CD14-positive monocyte (primary cell): ENCODE measurements around the gene ARID1B. TPM values are rescaled to one million over a fixed set of nuclear protein-coding genes. Genes with fewer than 3 reads are reported as not detected.
A peak's percentile ranks its signal among the peaks of the same experiment; 100 is the strongest.

Experiments used
- DNase-seq, 3 donors: peaks; one replicate each; pipeline ENCODE4 v3.0.0-alpha.2; 2011 to 2022
- H2AFZ ChIP-seq: 2 replicates; pipeline ENCODE4 v1.6.0; 2012; ENCODE audit warnings: mild to moderate bottlenecking, low read depth, low read length, inconsistent platforms; ENCODE audit not compliant: insufficient read depth, poor library complexity, severe bottlenecking
- H3K27ac ChIP-seq, 2 donors: 1 replicate in 1 of 2; 2 replicates in 1 of 2; pipeline ENCODE4 v1.5.1; 2012 to 2013; ENCODE audit warnings: low read length in 2 of 2, control low read depth in 1 of 2, inconsistent platforms in 1 of 2, low read depth in 1 of 2, mild to moderate bottlenecking in 1 of 2
- H3K27me3 ChIP-seq, 2 donors: one replicate each; pipeline versions ENCODE4 v1.6.0 to v1.6.1; 2011 to 2013; ENCODE audit warnings: low read length in 2 of 2; ENCODE audit not compliant: control insufficient read depth in 2 of 2, insufficient read depth in 2 of 2
- H3K36me3 ChIP-seq, 2 donors: replicated peaks in 1 of 2; 1 replicate in 1 of 2; 2 replicates in 1 of 2; pipeline versions ENCODE4 v1.5.1 to v1.6.1; 2012 to 2013; ENCODE audit warnings: low read length in 2 of 2, control low read depth in 1 of 2, inconsistent platforms in 1 of 2, mild to moderate bottlenecking in 1 of 2; ENCODE audit not compliant: insufficient read depth in 2 of 2, control insufficient read depth in 1 of 2
- H3K4me1 ChIP-seq, 2 donors: 1 replicate in 1 of 2; 2 replicates in 1 of 2; pipeline versions ENCODE4 v1.5.1 to v1.6.1; 2012 to 2013; ENCODE audit warnings: low read length in 2 of 2, control low read depth in 1 of 2, inconsistent platforms in 1 of 2, mild to moderate bottlenecking in 1 of 2, moderate library complexity in 1 of 2; ENCODE audit not compliant: insufficient read depth in 2 of 2, control insufficient read depth in 1 of 2
- H3K4me2 ChIP-seq: replicated peaks from 2 replicates; pipeline ENCODE3; 2012; ENCODE audit warnings: low read length, moderate library complexity, mild to moderate bottlenecking; ENCODE audit not compliant: poor library complexity, severe bottlenecking; ENCODE audit errors: extremely low read depth
- H3K4me3 ChIP-seq, 3 experiments: fragments of 200-600 bp in 1 of 3; sonication (generic) in 1 of 3; replicated peaks in 1 of 3; 1 replicate in 2 of 3; 2 replicates in 1 of 3; pipeline ENCODE4 v1.5.1; 2011 to 2013; ENCODE audit warnings: low read length in 3 of 3, mild to moderate bottlenecking in 3 of 3, control low read depth in 2 of 3, low read depth in 2 of 3, inconsistent platforms in 1 of 3, moderate library complexity in 1 of 3
- H3K79me2 ChIP-seq: 2 replicates; pipeline ENCODE4 v1.6.0; 2012; ENCODE audit warnings: mild to moderate bottlenecking, control low read depth, inconsistent platforms, low read length, moderate library complexity; ENCODE audit not compliant: insufficient read depth
- H3K9ac ChIP-seq: 2 replicates; pipeline ENCODE4 v1.6.0; 2017; ENCODE audit warnings: low read length, mild to moderate bottlenecking; ENCODE audit not compliant: insufficient read depth, poor library complexity, severe bottlenecking
- H3K9me3 ChIP-seq, 2 donors: replicated peaks in 1 of 2; 1 replicate in 1 of 2; 2 replicates in 1 of 2; pipeline versions ENCODE4 v1.5.1 to v1.6.1; 2012 to 2013; ENCODE audit warnings: low read length in 2 of 2, control low read depth in 1 of 2; ENCODE audit not compliant: control insufficient read depth in 1 of 2, insufficient read depth in 1 of 2
- H4K20me1 ChIP-seq: 2 replicates; pipeline ENCODE4 v1.6.0; 2012; ENCODE audit warnings: mild to moderate bottlenecking, low read length, control low read depth, moderate library complexity; ENCODE audit not compliant: insufficient read depth
- H3K27ac Mint-ChIP-seq, 7 donors: one replicate each; pipeline ENCODE4 v1.8.0; 2020; ENCODE audit warnings: mild to moderate bottlenecking in 7 of 7, mixed read lengths in 7 of 7, moderate library complexity in 6 of 7, inconsistent platforms in 2 of 7
- H3K27me3 Mint-ChIP-seq, 3 donors: one replicate each; pipeline ENCODE4 v1.8.0; 2021 to 2022; ENCODE audit warnings: low read depth in 3 of 3, mild to moderate bottlenecking in 3 of 3, mixed read lengths in 3 of 3, moderate library complexity in 3 of 3, inconsistent platforms in 1 of 3
- H3K36me3 Mint-ChIP-seq, 2 donors: one replicate each; pipeline ENCODE4 v1.8.0; 2020; ENCODE audit warnings: mixed read lengths in 2 of 2, inconsistent platforms in 1 of 2, mild to moderate bottlenecking in 1 of 2
- H3K4me1 Mint-ChIP-seq: one replicate; pipeline ENCODE4 v1.8.0; 2020; ENCODE audit warnings: mild to moderate bottlenecking, mixed read lengths
- H3K4me3 Mint-ChIP-seq, 2 donors: one replicate each; pipeline ENCODE4 v1.8.0; 2020; ENCODE audit warnings: mild to moderate bottlenecking in 2 of 2, mixed read lengths in 2 of 2, moderate library complexity in 1 of 2
- H3K9me3 Mint-ChIP-seq, 7 donors: one replicate each; pipeline ENCODE4 v1.8.0; 2020 to 2022; ENCODE audit warnings: mixed read lengths in 7 of 7, mild to moderate bottlenecking in 6 of 7, moderate library complexity in 6 of 7, inconsistent platforms in 2 of 7
- WGBS: methylation state at CpG from one replicate; pipeline ENCODE4 v1.1.5; 2013; ENCODE audit warnings: missing lambda C conversion rate; ENCODE audit not compliant: insufficient coverage; 5-methylcytosine and 5-hydroxymethylcytosine counted together
- intact Hi-C, 2 donors: fragments of 100-400 bp; cut with micrococcal nuclease; formaldehyde crosslinking; loops; one replicate each; pipeline versions ENCODE4 v1.15.0 to v1.15.1; 2023
- polyA plus RNA-seq, 3 donors: library from polyadenylated mRNA; depleted of rRNA in 1 of 3; unstranded in 2 of 3; stranded (reverse) in 1 of 3; fragments of 300-500 nt in 2 of 3; fragments of >200 nt in 1 of 3; fragmentation: Illumina TruSeq in 2 of 3; gene quantifications; 1 replicate in 2 of 3; 2 replicates in 1 of 3; pipeline ENCODE4 v1.2.3, GENCODE V29; 2012 to 2021
- TF ChIP-seq, protein P1 (sequence below): fragments of 200-600 bp; IDR thresholded peaks from one replicate; pipeline ENCODE4 v1.8.0; 2022; ENCODE audit warnings: antibody characterized with exemption, mild to moderate bottlenecking

ARID1B gene
- polyA plus RNA-seq, 3 donors, result 3.2 to 22.1 (median 3.8) TPM

DNA sequence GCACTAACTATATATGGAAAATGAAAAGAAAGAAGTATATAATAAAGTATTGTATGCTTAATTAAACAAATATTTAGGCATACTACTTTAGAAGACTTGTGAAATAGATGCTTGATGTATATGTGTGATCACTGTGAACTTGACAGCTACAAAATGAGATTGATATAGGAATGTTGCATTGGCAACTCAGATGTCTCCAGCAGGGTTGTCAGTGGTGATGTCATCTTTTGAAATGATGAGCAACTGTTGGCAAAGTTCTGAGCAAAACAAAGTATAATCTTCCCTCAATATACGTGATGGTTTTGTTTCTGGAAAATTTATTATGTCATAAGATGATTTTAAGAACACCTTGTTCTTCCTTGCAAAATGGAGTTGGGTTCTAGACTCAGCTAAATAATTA is 133.8 kb downstream of the ARID1B start:
- peaks cover 45% of the 10 kb centered on the region for H3K79me2 ChIP-seq
- H4K20me1 ChIP-seq, result peaks cover 52% of the 10 kb centered on the region
- no peak for DNase-seq
- H3K9ac ChIP-seq, result no peak overlapping the region
- no peak overlapping the region for H3K4me3 ChIP-seq
- peaks cover 0 to 1% (median 0%) of the 10 kb centered on the region in 3 donors for H3K27me3 Mint-ChIP-seq
- TF ChIP-seq, protein P1, sequence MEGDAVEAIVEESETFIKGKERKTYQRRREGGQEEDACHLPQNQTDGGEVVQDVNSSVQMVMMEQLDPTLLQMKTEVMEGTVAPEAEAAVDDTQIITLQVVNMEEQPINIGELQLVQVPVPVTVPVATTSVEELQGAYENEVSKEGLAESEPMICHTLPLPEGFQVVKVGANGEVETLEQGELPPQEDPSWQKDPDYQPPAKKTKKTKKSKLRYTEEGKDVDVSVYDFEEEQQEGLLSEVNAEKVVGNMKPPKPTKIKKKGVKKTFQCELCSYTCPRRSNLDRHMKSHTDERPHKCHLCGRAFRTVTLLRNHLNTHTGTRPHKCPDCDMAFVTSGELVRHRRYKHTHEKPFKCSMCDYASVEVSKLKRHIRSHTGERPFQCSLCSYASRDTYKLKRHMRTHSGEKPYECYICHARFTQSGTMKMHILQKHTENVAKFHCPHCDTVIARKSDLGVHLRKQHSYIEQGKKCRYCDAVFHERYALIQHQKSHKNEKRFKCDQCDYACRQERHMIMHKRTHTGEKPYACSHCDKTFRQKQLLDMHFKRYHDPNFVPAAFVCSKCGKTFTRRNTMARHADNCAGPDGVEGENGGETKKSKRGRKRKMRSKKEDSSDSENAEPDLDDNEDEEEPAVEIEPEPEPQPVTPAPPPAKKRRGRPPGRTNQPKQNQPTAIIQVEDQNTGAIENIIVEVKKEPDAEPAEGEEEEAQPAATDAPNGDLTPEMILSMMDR, result no peak
- H3K36me3 Mint-ChIP-seq, result peaks cover 7 to 11% of the 10 kb centered on the region in 2 donors
- H3K4me2 ChIP-seq, result no peak overlapping the region
- peaks cover 6% of the 10 kb centered on the region in 2 donors for H3K4me1 ChIP-seq
- no peak overlapping the region for H3K4me3 Mint-ChIP-seq
- H3K4me1 Mint-ChIP-seq, result peaks cover 14% of the 10 kb centered on the region
- H3K27ac Mint-ChIP-seq, result no peak overlapping the region
- intact Hi-C loops, result no loop called here
- no peaks in the 10 kb centered on the region for H3K36me3 ChIP-seq
- no peaks in the 10 kb centered on the region for H3K9me3 Mint-ChIP-seq
- H3K9me3 ChIP-seq, result no peaks in the 10 kb centered on the region
- H3K27me3 ChIP-seq, result no peaks in the 10 kb centered on the region
- H2AFZ ChIP-seq, result no peak overlapping the region
- no CpG with 5 or more reads among the region's 1 CpG for WGBS
- H3K27ac ChIP-seq, result no peak overlapping the region

GRCh38 chr6:156911581-156911980 is 134.4 kb downstream of the ARID1B start:
- intact Hi-C loops, result no loop called here
- H3K27me3 Mint-ChIP-seq, result peaks cover 0 to 1% (median 0%) of the 10 kb centered on the region in 3 donors

More at GRCh38 chr6:156911581-156911980, 134.4 kb downstream of the ARID1B start:
- Mint-ChIP-seq H3K4me3 (no peak overlapping the region), H3K27ac (peak overlapping the region in 2 of 7 donors; percentile 26 to 47), H3K4me1 (peaks cover 20% of the 10 kb centered on the region), H3K9me3 (no peaks in the 10 kb centered on the region), H3K36me3 (peaks cover 6 to 9% of the 10 kb centered on the region in 2 donors)
- no peaks in the 10 kb centered on the region for H3K27me3 ChIP-seq
- no peaks in the 10 kb centered on the region for H3K36me3 ChIP-seq
- peaks cover 57% of the 10 kb centered on the region for H4K20me1 ChIP-seq
- H2AFZ ChIP-seq, result no peak overlapping the region
- H3K79me2 ChIP-seq, result peaks cover 44% of the 10 kb centered on the region
- no peak overlapping the region for H3K4me3 ChIP-seq
- H3K4me2 ChIP-seq, result no peak overlapping the region
- TF ChIP-seq, protein P1, result no peak
- H3K27ac ChIP-seq, result no peak overlapping the region
- peaks cover 10 to 13% of the 10 kb centered on the region in 2 donors for H3K4me1 ChIP-seq
- no peaks in the 10 kb centered on the region for H3K9me3 ChIP-seq
- WGBS, result no CpG with 5 or more reads among the region's 2 CpGs
- no peak for DNase-seq
- no peak overlapping the region for H3K9ac ChIP-seq
